HepG2 (cell line): ENCODE results near the gene AP3B2. TPM values are rescaled to one million over a fixed set of nuclear protein-coding genes. Genes with fewer than 3 reads are reported as not detected.

ENCODE experiments used
- ATAC-seq: fragments of 200-7000 bp; cut with Tn5 transposase; 3 replicates; pipeline ENCODE4 v1.9.1; 2020; ENCODE audit warnings: mild to moderate bottlenecking, moderate library complexity
- BruUV-seq: library from RNA; stranded (reverse); fragments of 400-500 nt; replicated peaks from 2 replicates; lab custom pipeline; 2021; lab: Mats Ljungman, UMichigan
- CTCF ChIA-PET: fragments of 300-600 bp; formaldehyde crosslinking; extraction: SDS; loops from one replicate; lab custom pipeline; 2021; ENCODE audit warnings: low total read pairs, inconsistent platforms, low intra/inter-chr PET ratio; lab: Yijun Ruan, JAX
- POLR2A ChIA-PET: fragments of 350-600 bp; sonication (Branson Sonifier 250); formaldehyde crosslinking; loops from one replicate; lab custom pipeline; 2020; ENCODE audit warnings: antibody characterized with exemption, inconsistent platforms; lab: Yijun Ruan, JAX
- DNase-seq: peaks from one replicate; pipeline ENCODE4 v3.0.0-alpha.2; 2015; ENCODE audit warnings: low spot score
- FAIRE-seq: peaks from 3 replicates; lab custom pipeline; 2011; peaks lifted over from hg19 to GRCh38; lab: Jason Lieb, UNC
- H2AFZ ChIP-seq: one replicate; pipeline ENCODE4 v1.6.1; 2011; ENCODE audit warnings: low read length, inconsistent platforms
- H3K27ac ChIP-seq: fragments of 300-600 bp; 3 replicates; pipeline ENCODE4 v1.8.0; 2011; ENCODE audit warnings: mixed run types, mild to moderate bottlenecking, mixed read lengths, low read length, inconsistent platforms; ENCODE audit not compliant: insufficient read depth; ENCODE audit errors: extremely low read length
- H3K27me3 ChIP-seq, 2 experiments: fragments of 200-600 bp in 1 of 2; 2 replicates in 1 of 2; 3 replicates in 1 of 2; pipeline versions ENCODE4 v1.6.0 to v1.8.0; 2011; ENCODE audit warnings: low read length in 2 of 2, mild to moderate bottlenecking in 2 of 2, moderate library complexity in 2 of 2, inconsistent platforms in 1 of 2; ENCODE audit not compliant: insufficient read depth in 2 of 2, control insufficient read depth in 1 of 2
- H3K36me3 ChIP-seq, 2 experiments: fragments of 200-600 bp in 1 of 2; replicated peaks in 1 of 2; 2 replicates in 1 of 2; 3 replicates in 1 of 2; pipeline versions ENCODE4 v1.5.1 to v1.8.0; 2011; ENCODE audit warnings: low read length in 2 of 2, inconsistent platforms in 1 of 2; ENCODE audit not compliant: insufficient read depth in 2 of 2, control insufficient read depth in 1 of 2
- H3K4me1 ChIP-seq: 2 replicates; pipeline ENCODE4 v1.5.1; 2012; ENCODE audit warnings: low read length, inconsistent platforms; ENCODE audit not compliant: insufficient read depth
- H3K4me2 ChIP-seq: 2 replicates; pipeline ENCODE4 v1.6.0; 2011; ENCODE audit warnings: low read depth, low read length, inconsistent platforms
- H3K4me3 ChIP-seq, 3 experiments: fragments of 200-600 bp in 1 of 3; sonication (generic), shearing (Covaris generic) in 1 of 3; replicated peaks in 1 of 3; 2 replicates each; pipeline ENCODE4 v1.5.1; 2011 to 2016; ENCODE audit warnings: low read length in 3 of 3, inconsistent platforms in 2 of 3, low read depth in 2 of 3, mild to moderate bottlenecking in 2 of 3, control low read depth in 1 of 3, mixed read lengths in 1 of 3; ENCODE audit not compliant: insufficient read depth in 1 of 3
- H3K79me2 ChIP-seq: one replicate; pipeline ENCODE4 v1.6.1; 2011; ENCODE audit warnings: low read length, inconsistent platforms; ENCODE audit not compliant: insufficient read depth
- H3K9ac ChIP-seq: 2 replicates; pipeline ENCODE4 v1.6.0; 2011; ENCODE audit warnings: mild to moderate bottlenecking, low read depth, low read length, inconsistent platforms; ENCODE audit not compliant: insufficient read depth
- H3K9me3 ChIP-seq: 2 replicates; pipeline ENCODE4 v1.5.1; 2012; ENCODE audit warnings: mild to moderate bottlenecking, low read length
- H4K20me1 ChIP-seq: 2 replicates; pipeline ENCODE4 v1.6.0; 2011; ENCODE audit warnings: inconsistent platforms, mild to moderate bottlenecking, low read length, moderate library complexity; ENCODE audit not compliant: insufficient read depth
- AKAP8 ChIP-seq: sonication (generic); formaldehyde crosslinking; IDR thresholded peaks from 2 replicates; pipeline ENCODE4 v1.5.1; 2020; ENCODE audit warnings: mild to moderate bottlenecking, missing genetic modification reagents
- DPF2 ChIP-seq: sonication (generic); formaldehyde crosslinking; IDR thresholded peaks from 2 replicates; pipeline ENCODE4 v1.4.0; 2020; ENCODE audit warnings: mild to moderate bottlenecking, low read depth, missing genetic modification reagents, borderline replicate concordance
- GATAD2A ChIP-seq: IDR thresholded peaks from 2 replicates; pipeline ENCODE4 v1.6.1; 2016
- HHEX ChIP-seq: IDR thresholded peaks from 2 replicates; pipeline ENCODE4 v1.6.1; 2016; ENCODE audit warnings: control low read depth
- KDM4B ChIP-seq: sonication (generic); formaldehyde crosslinking; IDR thresholded peaks from 2 replicates; pipeline ENCODE4 v1.4.0; 2020; ENCODE audit warnings: missing genetic modification reagents
- MTA3 ChIP-seq: sonication (generic); formaldehyde crosslinking; IDR thresholded peaks from 2 replicates; pipeline ENCODE4 v1.4.0; 2020; ENCODE audit warnings: missing genetic modification reagents
- ZNF101 ChIP-seq: sonication (generic); formaldehyde crosslinking; IDR thresholded peaks from 2 replicates; pipeline ENCODE4 v1.4.0; 2020; ENCODE audit warnings: mild to moderate bottlenecking, low read depth, missing genetic modification reagents, borderline replicate concordance
- ZNF33A ChIP-seq: sonication (generic); formaldehyde crosslinking; IDR thresholded peaks from 2 replicates; pipeline ENCODE4 v1.5.1; 2020; ENCODE audit warnings: missing genetic modification reagents, mild to moderate bottlenecking, moderate library complexity, borderline replicate concordance
- ZNF547 ChIP-seq: sonication (generic); formaldehyde crosslinking; IDR thresholded peaks from 2 replicates; pipeline ENCODE4 v1.5.1; 2020; ENCODE audit warnings: mild to moderate bottlenecking, missing genetic modification reagents
- ZNF567 ChIP-seq: sonication (generic); formaldehyde crosslinking; IDR thresholded peaks from 2 replicates; pipeline ENCODE4 v1.8.1; 2023; ENCODE audit warnings: mild to moderate bottlenecking, missing genetic modification reagents, borderline replicate concordance
- ZNF775 ChIP-seq: sonication (generic); formaldehyde crosslinking; IDR thresholded peaks from 2 replicates; pipeline ENCODE4 v1.4.0; 2020; ENCODE audit warnings: missing genetic modification reagents, mild to moderate bottlenecking, moderate library complexity, borderline replicate concordance
- ZNF777 ChIP-seq: sonication (generic); formaldehyde crosslinking; IDR thresholded peaks from 2 replicates; pipeline ENCODE4 v1.4.0; 2020; ENCODE audit warnings: missing genetic modification reagents
- ZSCAN20 ChIP-seq: sonication (generic); formaldehyde crosslinking; IDR thresholded peaks from 2 replicates; pipeline ENCODE4 v1.4.0; 2020; ENCODE audit warnings: missing genetic modification reagents, mild to moderate bottlenecking, borderline replicate concordance
- WGBS: methylation state at CpG from one replicate; pipeline ENCODE4 v1.1.6; 2017; ENCODE audit warnings: low lambda C conversion rate; 5-methylcytosine and 5-hydroxymethylcytosine counted together
- in situ Hi-C: cut with HindIII; loops from 2 replicates; pipeline ENCODE4 v1.10.0; 2017; ENCODE audit warnings: low pct_unique_long_range_greater_than_20kb; ENCODE audit not compliant: extremely low pct_ligation_motif_present
- intact Hi-C: fragments of 100-400 bp; cut with micrococcal nuclease; formaldehyde crosslinking; loops from one replicate; pipeline ENCODE4 v1.10.0; 2022; ENCODE audit not compliant: unreplicated experiment
- polyA plus RNA-seq, 8 experiments: library from polyadenylated mRNA; depleted of rRNA in 3 of 8; stranded (reverse) in 7 of 8; unstranded in 1 of 8; fragments of >200 nt; fragmentation: Illumina TruSeq in 4 of 8; extraction: Trizol in 4 of 8; gene quantifications; 2 replicates each; pipeline versions ENCODE4 v1.2.1 to v1.2.3, GENCODE V29; 2011 to 2016; ENCODE audit warnings: low read depth in 4 of 8, missing spikeins in 1 of 8, mixed read lengths in 1 of 8; ENCODE audit not compliant: insufficient read depth in 1 of 8
- total RNA-seq, 5 experiments: library from RNA; depleted of rRNA; stranded (reverse); fragments of >200 nt; fragmentation: Illumina TruSeq; extraction: Trizol; gene quantifications; 2 replicates each; pipeline ENCODE4 v1.2.3, GENCODE V29; 2016; ENCODE audit warnings: low read depth in 1 of 5
- TF ChIP-seq, protein P1 (sequence below): sonication (generic); formaldehyde crosslinking; IDR thresholded peaks from 2 replicates; pipeline ENCODE4 v1.4.0; 2020; ENCODE audit warnings: missing genetic modification reagents
- TF ChIP-seq, protein P2 (sequence below): sonication (generic); formaldehyde crosslinking; IDR thresholded peaks from 2 replicates; pipeline ENCODE4 v1.9.0; 2021; ENCODE audit warnings: missing genetic modification reagents, mild to moderate bottlenecking, borderline replicate concordance
- TF ChIP-seq, protein P3 (sequence below): sonication (generic); formaldehyde crosslinking; IDR thresholded peaks from 2 replicates; pipeline ENCODE4 v1.4.0; 2020; ENCODE audit warnings: low read depth, missing genetic modification reagents
- TF ChIP-seq, protein P4 (sequence below): sonication (generic); formaldehyde crosslinking; IDR thresholded peaks from 2 replicates; pipeline ENCODE4 v1.4.0; 2020; ENCODE audit warnings: missing genetic modification reagents; ENCODE audit errors: not compliant biosample characterization

Gene AP3B2
- total and polyA plus RNA-seq, 2 of the 13 experiments (the other 11 are each of a cell fraction or from before 2014, with no cell fraction given), result not detected

DNA sequence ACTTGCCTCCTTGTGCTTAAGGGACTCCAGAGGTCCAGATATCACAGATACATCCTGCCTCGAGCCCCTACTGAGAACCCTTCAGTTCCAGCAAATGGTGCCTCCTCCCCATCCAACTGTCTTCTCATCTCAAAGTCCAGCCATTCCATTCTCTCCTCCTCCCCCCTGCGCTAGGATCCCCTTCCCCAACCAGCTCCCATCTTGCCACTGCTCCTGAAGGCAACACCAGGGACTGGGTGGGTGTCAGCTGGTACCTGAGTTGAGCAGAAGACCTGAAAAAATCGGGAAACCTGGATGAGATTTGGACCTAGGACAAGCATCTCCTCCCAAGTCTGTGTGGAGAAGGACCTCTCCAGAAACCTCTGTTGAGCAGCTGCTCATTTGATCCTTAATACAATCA is 2.4 kb upstream of the AP3B2 start:
- no TSS peak for BruUV-seq
- in situ Hi-C loops, result no loop called here
- POLR2A ChIA-PET, result no interaction called here
- TF ChIP-seq ZNF777 (CRISPR knock-in tag), result no peak
- TF ChIP-seq, protein P1, sequence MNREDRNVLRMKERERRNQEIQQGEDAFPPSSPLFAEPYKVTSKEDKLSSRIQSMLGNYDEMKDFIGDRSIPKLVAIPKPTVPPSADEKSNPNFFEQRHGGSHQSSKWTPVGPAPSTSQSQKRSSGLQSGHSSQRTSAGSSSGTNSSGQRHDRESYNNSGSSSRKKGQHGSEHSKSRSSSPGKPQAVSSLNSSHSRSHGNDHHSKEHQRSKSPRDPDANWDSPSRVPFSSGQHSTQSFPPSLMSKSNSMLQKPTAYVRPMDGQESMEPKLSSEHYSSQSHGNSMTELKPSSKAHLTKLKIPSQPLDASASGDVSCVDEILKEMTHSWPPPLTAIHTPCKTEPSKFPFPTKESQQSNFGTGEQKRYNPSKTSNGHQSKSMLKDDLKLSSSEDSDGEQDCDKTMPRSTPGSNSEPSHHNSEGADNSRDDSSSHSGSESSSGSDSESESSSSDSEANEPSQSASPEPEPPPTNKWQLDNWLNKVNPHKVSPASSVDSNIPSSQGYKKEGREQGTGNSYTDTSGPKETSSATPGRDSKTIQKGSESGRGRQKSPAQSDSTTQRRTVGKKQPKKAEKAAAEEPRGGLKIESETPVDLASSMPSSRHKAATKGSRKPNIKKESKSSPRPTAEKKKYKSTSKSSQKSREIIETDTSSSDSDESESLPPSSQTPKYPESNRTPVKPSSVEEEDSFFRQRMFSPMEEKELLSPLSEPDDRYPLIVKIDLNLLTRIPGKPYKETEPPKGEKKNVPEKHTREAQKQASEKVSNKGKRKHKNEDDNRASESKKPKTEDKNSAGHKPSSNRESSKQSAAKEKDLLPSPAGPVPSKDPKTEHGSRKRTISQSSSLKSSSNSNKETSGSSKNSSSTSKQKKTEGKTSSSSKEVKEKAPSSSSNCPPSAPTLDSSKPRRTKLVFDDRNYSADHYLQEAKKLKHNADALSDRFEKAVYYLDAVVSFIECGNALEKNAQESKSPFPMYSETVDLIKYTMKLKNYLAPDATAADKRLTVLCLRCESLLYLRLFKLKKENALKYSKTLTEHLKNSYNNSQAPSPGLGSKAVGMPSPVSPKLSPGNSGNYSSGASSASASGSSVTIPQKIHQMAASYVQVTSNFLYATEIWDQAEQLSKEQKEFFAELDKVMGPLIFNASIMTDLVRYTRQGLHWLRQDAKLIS (CRISPR knock-in tag), result no peak
- TF ChIP-seq KDM4B (CRISPR knock-in tag), result no peak
- TF ChIP-seq ZNF567 (CRISPR knock-in tag), result no peak
- no peak for TF ChIP-seq DPF2 (CRISPR knock-in tag)
- TF ChIP-seq, protein P2, sequence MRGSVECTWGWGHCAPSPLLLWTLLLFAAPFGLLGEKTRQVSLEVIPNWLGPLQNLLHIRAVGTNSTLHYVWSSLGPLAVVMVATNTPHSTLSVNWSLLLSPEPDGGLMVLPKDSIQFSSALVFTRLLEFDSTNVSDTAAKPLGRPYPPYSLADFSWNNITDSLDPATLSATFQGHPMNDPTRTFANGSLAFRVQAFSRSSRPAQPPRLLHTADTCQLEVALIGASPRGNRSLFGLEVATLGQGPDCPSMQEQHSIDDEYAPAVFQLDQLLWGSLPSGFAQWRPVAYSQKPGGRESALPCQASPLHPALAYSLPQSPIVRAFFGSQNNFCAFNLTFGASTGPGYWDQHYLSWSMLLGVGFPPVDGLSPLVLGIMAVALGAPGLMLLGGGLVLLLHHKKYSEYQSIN, result no peak
- TF ChIP-seq, protein P3, sequence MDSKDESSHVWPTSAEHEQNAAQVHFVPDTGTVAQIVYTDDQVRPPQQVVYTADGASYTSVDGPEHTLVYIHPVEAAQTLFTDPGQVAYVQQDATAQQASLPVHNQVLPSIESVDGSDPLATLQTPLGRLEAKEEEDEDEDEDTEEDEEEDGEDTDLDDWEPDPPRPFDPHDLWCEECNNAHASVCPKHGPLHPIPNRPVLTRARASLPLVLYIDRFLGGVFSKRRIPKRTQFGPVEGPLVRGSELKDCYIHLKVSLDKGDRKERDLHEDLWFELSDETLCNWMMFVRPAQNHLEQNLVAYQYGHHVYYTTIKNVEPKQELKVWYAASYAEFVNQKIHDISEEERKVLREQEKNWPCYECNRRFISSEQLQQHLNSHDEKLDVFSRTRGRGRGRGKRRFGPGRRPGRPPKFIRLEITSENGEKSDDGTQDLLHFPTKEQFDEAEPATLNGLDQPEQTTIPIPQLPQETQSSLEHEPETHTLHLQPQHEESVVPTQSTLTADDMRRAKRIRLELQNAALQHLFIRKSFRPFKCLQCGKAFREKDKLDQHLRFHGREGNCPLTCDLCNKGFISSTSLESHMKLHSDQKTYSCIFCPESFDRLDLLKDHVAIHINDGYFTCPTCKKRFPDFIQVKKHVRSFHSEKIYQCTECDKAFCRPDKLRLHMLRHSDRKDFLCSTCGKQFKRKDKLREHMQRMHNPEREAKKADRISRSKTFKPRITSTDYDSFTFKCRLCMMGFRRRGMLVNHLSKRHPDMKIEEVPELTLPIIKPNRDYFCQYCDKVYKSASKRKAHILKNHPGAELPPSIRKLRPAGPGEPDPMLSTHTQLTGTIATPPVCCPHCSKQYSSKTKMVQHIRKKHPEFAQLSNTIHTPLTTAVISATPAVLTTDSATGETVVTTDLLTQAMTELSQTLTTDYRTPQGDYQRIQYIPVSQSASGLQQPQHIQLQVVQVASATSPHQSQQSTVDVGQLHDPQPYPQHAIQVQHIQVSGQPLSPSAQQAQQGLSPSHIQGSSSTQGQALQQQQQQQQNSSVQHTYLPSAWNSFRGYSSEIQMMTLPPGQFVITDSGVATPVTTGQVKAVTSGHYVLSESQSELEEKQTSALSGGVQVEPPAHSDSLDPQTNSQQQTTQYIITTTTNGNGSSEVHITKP, result no peak
- no peak for TF ChIP-seq ZSCAN20 (CRISPR knock-in tag)
- no peak for TF ChIP-seq ZNF33A
- TF ChIP-seq ZNF101 (CRISPR knock-in tag), result no peak
- TF ChIP-seq ZNF547 (CRISPR knock-in tag), result no peak
- TF ChIP-seq, protein P4, sequence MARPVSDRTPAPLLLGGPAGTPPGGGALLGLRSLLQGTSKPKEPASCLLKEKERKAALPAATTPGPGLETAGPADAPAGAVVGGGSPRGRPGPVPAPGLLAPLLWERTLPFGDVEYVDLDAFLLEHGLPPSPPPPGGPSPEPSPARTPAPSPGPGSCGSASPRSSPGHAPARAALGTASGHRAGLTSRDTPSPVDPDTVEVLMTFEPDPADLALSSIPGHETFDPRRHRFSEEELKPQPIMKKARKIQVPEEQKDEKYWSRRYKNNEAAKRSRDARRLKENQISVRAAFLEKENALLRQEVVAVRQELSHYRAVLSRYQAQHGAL, result no peak
- TF ChIP-seq HHEX (CRISPR knock-in tag), result no peak
- TF ChIP-seq ZNF775, result no peak
- TF ChIP-seq MTA3 (CRISPR knock-in tag), result no peak
- no peak for TF ChIP-seq GATAD2A (CRISPR knock-in tag)
- no peak for TF ChIP-seq AKAP8 (CRISPR knock-in tag)

More for the DNA sequence above, 2.4 kb upstream of the AP3B2 start:
- Histone ChIP-seq H3K36me3 (no peaks in the 10 kb centered on the region), H3K27ac (no peak overlapping the region), H3K4me1 (peaks cover 6% of the 10 kb centered on the region; the same call in 1 of the 2 replicates), H2AFZ (no peak overlapping the region), H4K20me1 (no peaks in the 10 kb centered on the region), H3K4me2 (no peak overlapping the region), H3K27me3 (peaks cover 3 to 20% of the 10 kb centered on the region in 2 experiments; a peak in 4 of 5 replicates), H3K79me2 (no peaks in the 10 kb centered on the region), H3K9ac (no peak overlapping the region), H3K4me3 (no peak overlapping the region), H3K9me3 (no peaks in the 10 kb centered on the region)
- DNase-seq (no peak), FAIRE-seq (no peak), ATAC-seq (no peak)
- CTCF ChIA-PET, result no interaction called here
- intact Hi-C loops, result no loop called here
- WGBS, result 3% methylated on average over 3 of the region's 3 CpGs
